Rectal smooth muscle tissue (tissue), 1 donor: ENCODE measurements around the gene FMNL2.

ENCODE experiments used
- H3K27ac ChIP-seq: one replicate; pipeline ENCODE4 v1.7.0; 2013; ENCODE audit warnings: low read depth, low read length, inconsistent platforms
- H3K27me3 ChIP-seq: one replicate; pipeline ENCODE4 v1.7.0; 2013; ENCODE audit warnings: low read length; ENCODE audit not compliant: control insufficient read depth, insufficient read depth
- H3K36me3 ChIP-seq: one replicate; pipeline ENCODE4 v1.7.0; 2013; ENCODE audit warnings: low read length; ENCODE audit not compliant: control insufficient read depth, insufficient read depth
- H3K4me1 ChIP-seq: one replicate; pipeline ENCODE4 v1.7.0; 2013; ENCODE audit warnings: low read length; ENCODE audit not compliant: control insufficient read depth, insufficient read depth
- H3K4me3 ChIP-seq: one replicate; pipeline ENCODE4 v1.7.0; 2013; ENCODE audit warnings: low read length
- H3K9ac ChIP-seq: one replicate; pipeline ENCODE4 v1.7.0; 2013; ENCODE audit warnings: low read length

Gene FMNL2

DNA sequence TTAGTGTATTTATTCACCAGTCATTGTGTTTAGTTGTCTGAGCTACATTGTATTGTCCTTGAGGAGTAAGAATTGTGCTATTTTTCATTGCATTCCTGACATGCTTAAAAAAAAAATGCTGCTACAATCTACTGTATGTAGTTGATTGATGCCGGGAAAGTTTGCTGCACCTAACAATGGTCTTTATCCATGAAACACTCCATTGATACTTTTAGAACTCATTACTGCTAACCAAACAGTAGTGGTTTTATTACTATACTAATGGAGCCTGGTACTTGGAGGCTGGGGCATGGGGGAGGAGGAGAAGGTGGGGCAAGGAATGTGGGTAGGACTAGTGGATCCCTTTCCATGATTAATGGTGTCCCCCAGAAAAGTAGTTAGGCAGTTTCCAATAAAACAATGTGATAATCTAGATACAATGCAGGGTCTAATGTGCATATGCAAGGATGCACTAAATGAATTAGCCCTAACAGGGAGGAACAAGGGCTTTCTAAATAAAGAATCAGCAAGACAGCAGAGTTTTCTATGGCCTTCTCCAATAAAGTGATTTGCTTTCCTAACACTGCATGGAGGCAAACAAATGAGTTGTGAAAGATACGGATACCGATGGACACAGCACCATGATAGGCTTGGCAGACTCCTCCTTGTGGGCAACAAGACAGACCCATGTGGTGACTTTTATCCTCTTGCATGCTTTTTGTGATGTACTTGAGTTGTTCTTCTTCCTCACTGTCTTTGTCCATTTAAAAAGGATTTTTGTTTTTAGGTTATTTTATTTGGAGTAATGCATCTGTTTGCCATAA lies 78.5 kb downstream of the FMNL2 start:
- H3K4me1 ChIP-seq = no peaks in the 10 kb centered on the region
- H3K27me3 ChIP-seq = no peaks in the 10 kb centered on the region
- H3K36me3 ChIP-seq = no peaks in the 10 kb centered on the region
- H3K4me3 ChIP-seq = no peak overlapping the region
- no peak overlapping the region for H3K27ac ChIP-seq
- H3K9ac ChIP-seq = no peak overlapping the region

DNA sequence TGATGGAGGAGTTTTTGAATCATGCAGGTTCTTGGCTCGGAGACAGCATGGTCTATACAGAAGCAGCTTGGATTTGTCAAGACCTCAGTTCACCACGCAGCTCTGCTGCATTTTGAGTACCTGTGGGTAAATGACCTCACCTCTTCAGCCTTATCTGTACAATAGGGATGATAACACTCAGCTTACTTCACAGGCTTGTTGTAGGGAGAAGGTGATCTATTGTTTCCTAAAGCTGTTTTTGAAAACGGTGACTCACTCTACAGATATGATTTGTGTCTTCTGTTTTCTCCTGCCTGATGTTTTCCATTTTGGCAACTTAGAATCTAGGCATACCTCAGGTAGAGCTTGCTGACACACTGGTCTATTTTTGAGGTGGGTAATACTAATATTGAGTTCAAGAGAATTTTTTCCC lies 80.3 kb downstream of the FMNL2 start:
- Histone ChIP-seq H3K9ac (no peak overlapping the region), H3K4me1 (no peaks in the 10 kb centered on the region), H3K4me3 (no peak overlapping the region), H3K27me3 (no peaks in the 10 kb centered on the region), H3K27ac (no peak overlapping the region), H3K36me3 (no peaks in the 10 kb centered on the region)

GRCh38 chr2:152415796-152416195 lies 80.8 kb downstream of the FMNL2 start:
- H3K36me3 ChIP-seq = no peaks in the 10 kb centered on the region
- no peak overlapping the region for H3K27ac ChIP-seq

GRCh38 chr2:152418688-152419087 lies 83.7 kb downstream of the FMNL2 start:
- no peak overlapping the region for H3K27ac ChIP-seq
- H3K9ac ChIP-seq = no peak overlapping the region
- no peaks in the 10 kb centered on the region for H3K36me3 ChIP-seq
- no peak overlapping the region for H3K4me3 ChIP-seq
- no peaks in the 10 kb centered on the region for H3K4me1 ChIP-seq
- no peaks in the 10 kb centered on the region for H3K27me3 ChIP-seq

More at GRCh38 chr2:152415796-152416195, 80.8 kb downstream of the FMNL2 start:
- Histone ChIP-seq H3K9ac (no peak overlapping the region), H3K4me3 (no peak overlapping the region), H3K27me3 (no peaks in the 10 kb centered on the region), H3K4me1 (no peaks in the 10 kb centered on the region)

GRCh38 chr2:152419944-152420343 lies 85.0 kb downstream of the FMNL2 start:
- H3K4me3 ChIP-seq = no peak overlapping the region
- no peaks in the 10 kb centered on the region for H3K36me3 ChIP-seq
- no peaks in the 10 kb centered on the region for H3K27me3 ChIP-seq
- H3K9ac ChIP-seq = no peak overlapping the region
- no peak overlapping the region for H3K27ac ChIP-seq
- no peaks in the 10 kb centered on the region for H3K4me1 ChIP-seq

GRCh38 chr2:152420363-152420762 lies 85.4 kb downstream of the FMNL2 start:
- Histone ChIP-seq H3K36me3 (no peaks in the 10 kb centered on the region), H3K4me3 (no peak overlapping the region), H3K27ac (no peak overlapping the region), H3K4me1 (no peaks in the 10 kb centered on the region), H3K9ac (no peak overlapping the region), H3K27me3 (no peaks in the 10 kb centered on the region)

DNA sequence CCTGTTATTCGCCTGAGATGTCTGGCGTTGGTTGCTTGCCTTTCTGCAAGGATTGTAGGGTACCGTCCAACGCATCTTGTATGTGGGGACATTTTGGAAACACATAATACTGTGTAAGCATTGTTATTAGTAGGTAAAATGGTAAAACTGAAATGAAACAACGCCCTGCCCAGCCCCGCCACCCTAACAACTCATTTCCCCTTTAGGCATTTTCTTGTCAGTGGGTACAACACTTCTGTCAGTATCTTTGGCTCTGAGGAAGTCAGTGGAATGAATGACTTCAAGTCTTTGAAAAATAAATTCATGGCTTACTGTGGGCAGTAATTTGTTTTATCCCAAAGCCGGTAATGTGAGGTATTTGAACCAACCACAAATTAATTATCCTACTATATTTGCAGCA lies 86.0 kb downstream of the FMNL2 start:
- H3K4me1 ChIP-seq = no peaks in the 10 kb centered on the region
- H3K27ac ChIP-seq = no peak overlapping the region
- no peaks in the 10 kb centered on the region for H3K36me3 ChIP-seq

DNA sequence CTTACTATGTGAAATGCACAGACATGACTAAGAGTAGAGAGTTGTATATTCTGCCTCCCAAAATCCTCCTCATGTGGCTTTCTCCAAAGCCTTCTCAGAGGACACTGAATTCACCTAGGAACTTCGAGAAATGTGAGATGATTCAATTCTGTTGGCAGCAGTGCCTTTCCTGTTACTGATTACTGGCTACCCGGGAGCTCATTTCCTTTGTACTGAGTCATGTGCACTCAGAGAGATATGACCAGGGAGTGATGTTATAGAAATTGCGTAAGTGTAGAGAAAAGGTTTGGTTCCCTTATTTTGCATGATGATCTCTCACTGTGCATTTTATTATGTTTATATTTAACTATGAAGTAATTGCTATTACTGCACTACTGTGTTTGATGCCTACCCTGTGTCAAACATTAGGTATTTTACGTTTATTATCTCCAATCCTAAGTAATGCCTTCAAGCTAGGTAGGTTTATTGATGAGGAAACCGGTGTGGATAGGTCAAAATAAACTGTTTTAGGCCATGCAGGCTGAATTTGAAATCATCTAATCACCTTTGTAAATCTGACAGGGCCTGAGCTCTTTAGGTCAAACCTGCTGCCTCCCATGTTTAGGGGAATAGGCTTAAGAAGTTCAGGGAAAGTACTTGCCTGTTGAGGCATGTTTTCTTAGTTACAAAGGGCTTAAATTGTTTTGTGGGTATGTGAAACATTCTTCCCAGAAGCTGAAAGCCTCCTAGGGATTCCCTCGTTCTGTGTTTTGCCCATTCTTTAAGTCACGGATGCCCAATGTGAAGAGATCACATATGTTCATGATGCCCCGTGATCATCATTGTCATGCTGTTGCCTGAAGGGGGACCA lies 86.8 kb downstream of the FMNL2 start:
- H3K4me3 ChIP-seq = no peak overlapping the region
- H3K36me3 ChIP-seq = no peaks in the 10 kb centered on the region
- no peak overlapping the region for H3K9ac ChIP-seq
- no peak overlapping the region for H3K27ac ChIP-seq
- H3K27me3 ChIP-seq = no peaks in the 10 kb centered on the region
- H3K4me1 ChIP-seq = no peaks in the 10 kb centered on the region

More for the DNA sequence above, 86.0 kb downstream of the FMNL2 start:
- H3K4me3 ChIP-seq = no peak overlapping the region
- H3K9ac ChIP-seq = no peak overlapping the region
- no peaks in the 10 kb centered on the region for H3K27me3 ChIP-seq

GRCh38 chr2:152423684-152424083 lies 88.7 kb downstream of the FMNL2 start:
- Histone ChIP-seq H3K36me3 (no peaks in the 10 kb centered on the region), H3K4me3 (no peak overlapping the region), H3K4me1 (no peaks in the 10 kb centered on the region), H3K9ac (no peak overlapping the region), H3K27me3 (no peaks in the 10 kb centered on the region), H3K27ac (no peak overlapping the region)

GRCh38 chr2:152425765-152426727 lies 91.1 kb downstream of the FMNL2 start:
- H3K9ac ChIP-seq = no peak overlapping the region
- no peak overlapping the region for H3K27ac ChIP-seq
- H3K27me3 ChIP-seq = no peaks in the 10 kb centered on the region

GRCh38 chr2:152426801-152427200 lies 91.8 kb downstream of the FMNL2 start:
- no peak overlapping the region for H3K27ac ChIP-seq
- H3K4me3 ChIP-seq = no peak overlapping the region
- no peaks in the 10 kb centered on the region for H3K4me1 ChIP-seq
- no peaks in the 10 kb centered on the region for H3K27me3 ChIP-seq
- no peaks in the 10 kb centered on the region for H3K36me3 ChIP-seq
- no peak overlapping the region for H3K9ac ChIP-seq

More at GRCh38 chr2:152425765-152426727, 91.1 kb downstream of the FMNL2 start:
- Histone ChIP-seq H3K4me3 (no peak overlapping the region), H3K4me1 (no peaks in the 10 kb centered on the region), H3K36me3 (no peaks in the 10 kb centered on the region)

DNA sequence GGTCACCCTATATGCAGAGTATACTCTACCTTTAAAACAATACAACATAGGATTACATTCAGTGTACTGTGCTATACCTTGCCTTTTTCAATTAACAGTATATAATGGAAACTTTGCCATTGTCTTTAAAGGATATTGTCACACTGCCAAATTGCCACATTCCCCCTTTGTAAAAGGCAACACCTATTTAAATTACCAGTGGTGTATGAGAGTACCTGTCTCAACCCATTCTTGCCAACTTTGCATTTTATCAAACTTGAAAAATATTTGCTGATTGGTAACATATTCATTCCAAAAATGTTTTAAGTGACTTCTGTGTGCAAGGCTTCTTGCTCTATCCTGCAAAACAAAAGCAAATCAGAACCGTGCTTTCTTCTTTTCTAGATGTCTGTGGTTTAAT lies 92.9 kb downstream of the FMNL2 start:
- Histone ChIP-seq H3K4me3 (no peak overlapping the region), H3K4me1 (no peaks in the 10 kb centered on the region), H3K27me3 (no peaks in the 10 kb centered on the region), H3K9ac (no peak overlapping the region), H3K36me3 (no peaks in the 10 kb centered on the region), H3K27ac (no peak overlapping the region)
